NCI-H460 (cell line): ENCODE data around the gene LSAMP. TPM values are rescaled to one million over a fixed set of nuclear protein-coding genes. Genes with fewer than 3 reads are reported as not detected.
"Not testable (repeated sequence)": the region's sequence is repeated elsewhere in the genome, so short reads cannot be mapped to it uniquely, and the experiment has no call there.

Source experiments
- DNase-seq: peaks from one replicate; pipeline ENCODE4 v3.0.0-alpha.2; 2016; ENCODE audit warnings: low read depth; ENCODE audit errors: extremely low read depth
- total RNA-seq: library from RNA; depleted of rRNA; stranded (reverse); fragments of >200 nt; shearing (Covaris generic); gene quantifications from 2 replicates; pipeline ENCODE4 v1.2.3, GENCODE V29; 2014

LSAMP gene
- total RNA-seq, 1 experiment from 2014 or later: 11.5 TPM

DNA sequence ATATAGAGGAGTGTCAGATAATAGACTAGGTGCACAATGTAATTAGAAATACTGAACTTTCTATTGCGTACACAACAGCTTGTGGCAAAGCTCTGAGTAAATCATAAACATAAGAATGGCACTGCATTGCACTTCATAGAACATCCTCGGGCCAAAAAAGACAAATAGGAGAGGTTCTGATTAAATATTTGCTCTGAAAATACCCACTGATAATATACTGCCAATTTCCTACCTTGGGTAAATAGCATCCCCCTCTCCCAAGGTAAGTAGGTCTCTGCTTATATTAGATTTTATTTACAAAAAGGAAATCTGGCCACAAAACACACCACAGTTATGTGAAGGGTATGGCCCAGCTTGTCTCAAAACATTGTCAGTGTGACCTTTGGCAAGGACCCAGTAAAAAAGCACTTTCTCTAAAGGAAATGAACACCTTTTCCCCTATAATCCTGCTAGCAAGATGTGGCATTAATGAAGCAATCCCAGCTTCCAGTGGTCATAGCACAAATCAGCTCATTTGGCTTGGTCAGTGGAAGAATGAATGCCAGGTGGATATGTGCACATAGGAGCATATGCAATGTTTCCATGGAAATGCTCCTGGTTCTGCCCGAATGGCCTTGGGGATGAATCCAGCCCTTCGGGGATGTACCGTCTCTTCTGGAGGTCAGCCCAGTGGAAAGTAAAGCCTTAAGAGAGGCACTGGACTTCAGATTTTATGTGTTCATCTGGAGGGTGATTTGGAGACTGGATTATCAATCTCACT, 315.9 kb downstream of the LSAMP start:
- no peak for DNase-seq

DNA sequence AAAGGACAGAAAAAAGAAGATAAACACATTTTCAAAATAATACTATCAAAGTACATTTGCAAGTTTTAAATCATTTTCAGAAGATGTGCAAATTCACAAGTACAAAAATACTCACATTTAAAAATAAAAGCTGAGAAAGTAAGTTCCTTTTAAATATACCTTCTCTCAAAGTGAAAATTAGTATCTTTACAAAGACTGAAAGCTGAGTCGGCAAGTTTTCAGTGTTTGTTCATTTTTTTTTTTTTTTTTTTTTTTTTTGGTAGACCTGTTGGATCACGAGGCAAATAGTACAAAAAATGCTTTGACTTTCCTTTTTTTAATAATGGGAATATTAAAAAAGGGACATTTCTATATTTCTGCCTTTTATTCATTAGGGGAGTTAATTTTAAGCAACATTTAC, 317.8 kb downstream of the LSAMP start:
- DNase-seq: no peak

DNA sequence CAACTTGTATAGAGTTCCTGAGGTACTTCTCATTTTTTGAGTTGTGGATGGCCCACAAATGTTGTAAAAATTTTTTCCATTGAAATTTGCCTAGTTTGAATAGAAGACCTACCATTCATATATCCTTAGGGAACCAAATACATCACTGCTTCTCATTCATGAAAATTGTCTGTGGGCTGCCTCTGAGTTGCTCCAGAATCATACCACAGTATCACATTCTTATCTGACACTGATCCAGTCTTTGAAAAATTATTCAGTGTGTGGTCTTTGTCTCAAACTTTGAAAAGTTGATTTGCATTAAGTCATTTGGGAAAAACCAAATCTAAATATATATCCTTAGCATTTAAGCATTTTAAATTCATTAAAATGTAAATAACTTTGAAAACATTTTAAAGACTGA, 321.1 kb downstream of the LSAMP start:
- no peak for DNase-seq

DNA sequence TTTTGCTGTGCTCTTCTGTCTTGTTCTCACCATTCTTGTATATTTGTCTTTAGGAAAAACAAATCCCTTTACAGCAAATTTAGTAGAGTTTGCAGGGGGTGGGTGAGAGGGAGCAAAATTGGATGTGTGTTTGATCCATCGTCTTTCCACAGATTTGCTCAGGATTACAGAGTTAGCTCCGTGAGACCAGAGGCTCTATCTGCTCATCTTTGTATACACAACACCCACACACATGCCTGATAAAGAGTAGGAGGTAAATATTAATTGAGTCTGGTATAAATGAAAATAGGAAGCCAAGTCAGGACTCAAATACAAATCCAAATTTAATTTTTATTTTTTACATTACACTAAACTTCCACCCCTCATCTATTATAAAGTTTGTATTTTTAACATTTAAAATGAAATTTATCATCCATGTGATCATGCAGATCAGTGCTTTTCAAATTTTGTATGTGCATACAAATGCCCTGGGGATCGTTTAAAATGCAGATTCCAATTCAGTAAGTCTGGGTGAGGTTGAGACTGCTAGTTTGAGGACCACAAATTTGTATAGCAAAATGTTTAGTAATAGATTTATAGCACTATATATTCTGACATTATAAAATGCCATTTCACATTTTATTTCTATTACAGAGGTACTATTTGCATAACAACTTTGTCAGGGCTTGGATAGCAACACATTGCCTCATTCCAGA, 326.7 kb downstream of the LSAMP start:
- DNase-seq: no peak

DNA sequence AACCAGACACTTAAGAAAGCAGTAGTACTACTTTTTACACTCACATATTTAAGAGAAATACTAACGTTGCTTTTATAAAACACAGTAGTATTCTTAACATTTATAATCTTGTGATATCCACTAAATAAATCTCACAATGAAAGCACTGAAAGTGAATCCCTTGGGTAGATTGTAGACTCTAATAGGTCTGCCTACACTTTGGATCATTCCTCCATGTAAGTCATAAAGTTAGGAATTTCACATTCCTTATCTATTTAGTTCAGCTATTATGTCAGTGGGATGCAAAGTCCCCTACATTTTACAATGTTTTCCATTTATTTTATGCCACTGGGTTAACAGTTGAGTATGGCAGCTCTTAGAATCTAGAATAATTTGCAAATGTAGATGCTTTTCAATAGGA, 330.7 kb downstream of the LSAMP start:
- no peak for DNase-seq

DNA sequence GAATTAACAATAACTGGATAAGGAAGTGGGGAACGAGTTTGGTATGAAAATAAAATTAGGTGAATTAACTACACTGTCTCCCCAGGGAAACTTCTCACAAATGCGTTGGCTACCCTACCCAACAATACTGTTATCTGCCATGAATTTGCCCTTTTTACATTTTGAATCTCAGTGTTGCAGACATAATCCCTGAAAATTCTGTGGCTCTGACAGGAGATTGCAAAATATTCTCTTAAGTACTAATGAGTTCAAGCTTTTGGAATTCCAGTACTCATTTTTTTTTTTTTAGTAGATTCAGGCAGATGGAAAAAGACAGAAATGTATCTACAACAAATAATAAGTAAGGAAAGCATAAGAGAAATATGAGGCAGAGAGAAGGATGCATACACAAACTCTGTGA, 332.6 kb downstream of the LSAMP start:
- DNase-seq: no peak

DNA sequence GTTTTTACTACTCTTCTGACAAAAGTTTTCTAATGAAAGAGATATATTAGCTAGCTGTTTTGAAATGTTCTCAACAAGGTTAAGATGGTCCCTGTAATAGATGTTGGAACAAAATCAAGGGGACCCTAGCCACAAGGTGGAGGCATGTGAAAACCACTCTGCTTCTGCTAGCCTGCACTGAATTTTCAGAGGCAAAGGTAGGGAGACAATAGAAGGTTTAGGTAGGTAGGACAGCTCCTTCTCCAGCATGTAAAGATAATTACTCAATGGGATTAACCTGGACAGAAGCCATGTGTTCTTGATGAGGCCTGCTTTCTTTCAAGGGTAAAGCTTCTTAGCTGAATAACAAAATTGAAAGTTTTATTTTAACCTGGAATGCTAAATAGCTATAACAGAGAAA, 333.5 kb downstream of the LSAMP start:
- DNase-seq: no peak

DNA sequence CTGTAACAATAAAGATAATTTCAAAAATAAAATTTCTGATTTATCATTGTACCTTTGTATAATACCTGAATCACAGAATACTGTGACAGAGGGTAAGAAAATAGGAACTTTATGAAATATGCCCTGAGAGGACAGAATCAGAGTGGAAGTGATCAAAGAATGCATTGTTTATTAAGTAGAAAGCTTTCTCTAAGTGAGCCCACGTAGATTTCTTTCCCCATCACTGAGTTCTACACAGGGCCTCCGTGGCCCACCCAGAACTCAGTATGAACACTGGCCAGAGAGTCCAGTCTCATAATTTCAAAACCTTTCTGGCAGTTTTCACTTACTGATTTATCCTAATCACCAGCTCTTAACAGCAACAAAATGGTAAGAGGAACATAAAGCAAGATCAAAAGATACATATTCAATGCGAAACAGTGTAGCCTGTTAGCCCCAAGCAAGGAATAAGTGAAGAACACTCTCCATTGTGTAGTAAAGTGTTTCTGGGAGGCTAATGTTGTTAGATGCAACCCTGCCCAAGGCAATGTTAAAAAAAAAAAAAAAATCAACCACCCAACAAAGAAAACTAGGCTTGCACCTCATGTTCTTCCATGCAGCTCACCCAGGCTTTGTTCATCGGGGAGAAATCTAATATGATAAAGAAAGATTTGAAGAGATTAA, 341.3 kb downstream of the LSAMP start:
- DNase-seq: no peak

DNA sequence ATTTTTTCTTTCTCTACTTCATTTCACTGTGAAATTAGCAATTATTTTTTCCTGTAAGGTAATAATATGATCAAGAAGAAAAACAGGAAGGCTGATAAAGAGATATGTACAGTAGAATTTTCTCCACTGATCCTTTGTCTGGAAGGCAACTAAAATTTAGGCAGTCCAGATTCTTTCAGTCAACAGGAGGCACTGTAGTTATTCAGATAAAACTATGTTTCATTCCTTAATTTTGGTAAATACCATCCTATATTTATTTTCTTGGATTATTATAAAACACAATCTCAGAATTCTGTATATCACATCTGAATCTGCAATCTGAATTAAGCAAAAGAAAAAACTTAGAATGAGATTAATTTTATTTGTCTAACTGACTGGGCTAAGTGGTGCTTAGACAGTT, 343.2 kb downstream of the LSAMP start:
- DNase-seq: no peak

DNA sequence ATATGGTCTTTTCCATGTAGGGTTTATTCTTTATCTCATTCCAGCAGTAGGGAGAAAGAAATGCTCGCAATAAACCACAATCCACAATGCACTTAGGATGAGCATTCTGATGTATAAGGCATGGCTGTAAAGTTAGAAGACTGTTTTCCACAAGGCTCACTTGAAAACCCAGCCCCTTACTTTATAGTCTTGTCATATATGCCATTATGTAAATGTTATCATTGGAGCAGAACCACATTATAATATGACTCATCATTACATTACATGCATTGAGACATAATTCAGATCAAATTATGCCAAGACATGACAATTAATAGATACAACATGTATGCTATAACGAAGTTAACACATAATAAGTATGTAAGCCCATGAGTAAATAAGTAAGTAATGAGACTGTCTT, 348.1 kb downstream of the LSAMP start:
- DNase-seq: no peak

DNA sequence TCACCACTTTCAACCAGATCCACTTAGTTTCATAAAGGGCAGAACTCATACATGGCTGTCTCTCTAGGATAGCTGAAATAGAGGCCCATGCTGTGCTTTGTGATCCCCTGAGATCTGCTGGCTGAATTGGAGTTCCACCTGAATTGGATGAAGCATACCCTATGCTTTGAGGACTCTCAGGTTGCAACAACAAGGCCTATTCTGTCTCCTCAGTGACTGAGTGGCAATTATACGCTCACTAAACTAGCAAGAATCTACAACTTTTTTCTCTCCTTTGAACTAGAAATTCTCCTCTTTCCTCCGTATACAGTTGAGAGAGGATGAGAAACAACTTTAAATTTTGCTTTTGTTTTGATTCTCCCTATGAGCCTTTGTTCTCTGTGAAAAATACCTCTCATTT, 348.7 kb downstream of the LSAMP start:
- no peak for DNase-seq

DNA sequence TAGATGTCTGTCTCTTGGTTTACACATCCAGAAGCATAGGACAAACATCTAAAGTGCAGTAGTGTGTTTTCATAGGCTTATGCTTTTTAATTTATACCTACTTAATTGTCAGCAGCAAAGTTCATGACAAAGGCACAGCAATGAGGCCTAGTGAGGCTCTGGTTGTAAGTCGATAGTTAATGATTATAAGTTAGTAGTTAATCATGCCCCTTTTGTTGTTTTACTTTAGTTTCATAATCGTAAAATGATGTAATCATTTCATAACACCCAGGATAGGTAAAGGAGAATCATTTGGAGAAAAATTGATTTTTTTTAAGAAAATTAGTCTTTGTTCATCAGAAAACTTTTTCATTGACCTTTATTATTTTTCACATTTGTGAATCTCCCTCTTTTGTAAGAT, 351.9 kb downstream of the LSAMP start:
- DNase-seq: no peak

DNA sequence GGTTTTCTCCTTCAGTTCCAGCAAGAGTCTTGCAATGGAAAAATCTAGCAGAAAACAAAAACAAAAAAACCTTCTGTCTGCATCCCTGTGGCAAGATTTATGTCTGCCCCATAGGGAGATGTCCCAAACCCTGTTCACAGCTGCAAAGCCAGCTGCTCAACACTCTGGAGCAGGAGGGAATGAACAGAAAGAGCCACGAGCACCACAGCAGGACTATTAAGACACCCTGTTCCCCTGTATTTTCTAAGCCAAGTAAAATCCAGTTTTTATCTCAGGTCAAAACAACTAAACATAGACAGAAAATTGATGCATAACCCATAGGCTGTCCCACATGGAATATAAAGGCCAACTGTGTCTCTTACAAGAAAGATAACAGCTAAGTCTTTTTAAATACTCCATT, 357.9 kb downstream of the LSAMP start:
- no peak for DNase-seq

DNA sequence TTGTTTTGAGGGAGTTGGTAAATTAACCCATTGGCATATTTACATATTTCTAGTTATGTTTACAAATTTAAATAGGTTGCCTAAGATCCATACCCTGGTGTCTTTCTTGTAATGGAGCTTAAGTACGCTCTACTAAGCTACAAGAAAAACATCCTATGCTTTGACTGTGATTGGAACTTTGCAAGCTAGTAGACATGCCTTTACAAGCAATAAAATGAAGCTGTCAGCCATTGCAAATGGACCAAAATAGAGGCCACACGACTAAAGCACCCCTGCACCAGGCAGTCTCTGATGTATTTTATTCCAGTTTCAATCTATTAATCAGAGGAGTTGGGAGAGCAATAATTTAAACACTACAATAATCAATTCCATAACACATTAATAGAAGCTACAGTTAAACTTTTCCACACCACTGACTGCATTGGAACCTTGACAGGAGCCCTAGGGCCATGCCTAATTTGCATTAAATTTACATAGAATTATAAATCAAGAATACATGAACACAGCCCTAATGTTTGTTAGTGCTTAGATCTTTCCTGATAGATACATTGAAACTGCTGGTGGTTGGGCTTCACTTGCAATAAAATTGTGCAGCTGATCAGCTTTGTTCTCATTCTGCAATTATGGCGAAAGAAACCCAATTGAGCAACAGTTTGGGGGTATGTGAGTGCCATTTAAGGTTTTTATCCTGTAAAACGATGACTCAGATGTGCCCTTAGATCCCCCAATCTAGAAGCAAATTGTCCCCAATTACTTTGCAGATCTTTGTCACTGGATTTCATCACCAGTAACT, 360.1 kb downstream of the LSAMP start:
- no peak for DNase-seq

DNA sequence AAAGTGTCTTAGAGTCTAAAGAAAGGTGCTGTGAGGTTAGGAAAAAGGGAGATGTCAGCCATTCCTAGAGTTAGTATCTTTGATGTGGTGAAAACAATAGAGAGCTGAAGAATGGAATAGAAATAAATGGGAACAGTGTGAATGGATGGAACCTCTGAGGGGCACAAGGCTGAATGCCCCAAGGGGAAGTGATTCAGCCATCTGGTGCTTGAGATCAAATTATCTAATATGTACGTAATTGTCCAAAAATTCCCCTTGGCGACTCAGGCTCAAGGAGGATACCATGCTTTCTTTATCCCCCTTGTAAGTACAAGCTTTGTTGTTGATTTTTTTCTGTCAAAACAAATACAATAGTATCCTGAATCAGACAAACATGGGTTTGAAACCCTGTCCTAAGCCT, 361.6 kb downstream of the LSAMP start:
- no peak for DNase-seq

DNA sequence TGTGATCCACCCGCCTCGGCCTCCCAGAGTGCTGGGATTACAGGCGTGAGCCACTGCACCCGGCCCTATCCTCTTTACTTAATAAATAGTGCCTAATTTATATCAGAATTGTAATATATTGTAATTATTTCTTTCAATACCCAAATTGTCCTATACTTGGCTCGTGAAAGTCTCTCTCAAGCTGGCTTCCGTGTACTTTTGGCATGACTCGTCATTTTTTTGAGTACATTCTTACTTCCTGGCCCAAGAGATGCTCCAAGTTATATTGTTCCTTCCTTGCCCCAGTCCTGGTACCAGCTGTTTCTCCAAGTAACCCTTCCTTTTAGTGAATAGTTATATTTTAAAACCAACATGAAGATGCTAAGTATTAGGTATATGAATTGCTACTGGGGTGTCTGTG, 366.7 kb downstream of the LSAMP start:
- no peak for DNase-seq

DNA sequence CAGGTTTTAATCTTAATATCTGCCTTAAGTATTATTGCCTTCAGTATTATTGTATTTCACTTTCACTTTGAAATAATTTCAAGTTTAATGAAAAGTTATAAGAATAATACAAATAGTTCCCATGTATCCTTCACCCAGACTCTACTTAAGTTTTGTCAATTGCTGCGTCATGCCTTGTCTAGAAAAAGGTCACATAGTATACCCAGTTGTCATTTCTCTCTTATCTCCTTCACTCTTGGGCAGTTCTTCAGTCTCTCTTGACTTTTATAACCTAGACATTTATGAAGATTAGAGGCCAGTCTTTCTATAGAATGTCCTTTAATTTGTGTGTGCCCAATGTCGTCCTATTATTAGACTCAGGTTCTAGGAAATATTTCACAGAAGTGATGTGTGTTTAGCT, 367.7 kb downstream of the LSAMP start:
- DNase-seq: no peak

DNA sequence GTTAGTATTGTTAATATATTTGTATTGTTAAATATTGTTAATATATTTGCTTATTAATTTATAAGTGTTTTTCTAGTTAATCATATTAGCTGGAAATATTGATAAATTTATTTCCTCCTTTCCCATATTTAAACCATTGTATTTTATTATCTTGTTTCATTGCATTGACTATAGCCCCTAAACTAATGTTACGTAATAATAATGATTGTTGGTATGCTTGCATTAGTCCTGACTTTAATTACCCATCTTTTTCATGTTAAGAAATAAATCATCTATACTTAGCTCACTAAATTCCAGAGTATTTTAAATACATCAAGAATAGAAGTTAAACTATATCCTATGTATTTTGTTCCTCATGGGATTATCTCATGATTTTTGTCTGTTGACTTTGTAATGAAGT, 368.2 kb downstream of the LSAMP start:
- no peak for DNase-seq

DNA sequence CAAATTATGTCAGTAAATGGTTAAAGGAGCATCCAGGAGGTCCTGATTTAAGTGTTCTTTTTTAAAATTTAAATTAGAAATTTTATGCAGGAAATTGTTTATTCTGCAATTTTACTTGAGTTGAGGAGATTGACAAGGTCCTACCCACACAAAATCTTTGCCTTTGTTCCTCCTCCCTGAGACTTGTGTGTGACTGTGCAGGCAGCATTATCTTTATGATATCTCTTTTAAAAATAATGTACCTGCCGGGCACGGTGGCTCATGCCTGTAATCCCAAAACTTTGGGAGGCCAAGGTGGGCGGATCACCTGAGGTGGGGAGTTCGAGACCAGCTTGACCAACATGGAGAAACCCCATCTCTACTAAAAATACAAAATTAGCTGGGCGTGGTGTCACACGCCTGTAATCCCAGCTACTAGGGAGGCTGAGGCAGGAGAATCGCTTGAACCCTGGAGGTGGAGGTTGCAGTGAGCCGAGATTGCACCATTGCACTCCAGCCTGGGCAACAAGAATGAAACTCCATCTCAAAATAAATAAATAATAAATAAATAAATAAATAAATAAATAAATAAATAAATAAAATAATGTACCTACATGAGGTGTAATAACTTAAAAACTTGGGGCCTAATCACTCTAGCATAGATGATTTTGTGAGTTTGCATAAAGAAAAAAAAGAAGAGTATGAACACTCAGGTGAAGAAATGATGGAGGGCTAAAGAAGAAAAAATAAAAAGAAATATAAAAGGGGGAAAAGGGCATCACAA, 374.6 kb downstream of the LSAMP start:
- not testable (repeated sequence) for DNase-seq

DNA sequence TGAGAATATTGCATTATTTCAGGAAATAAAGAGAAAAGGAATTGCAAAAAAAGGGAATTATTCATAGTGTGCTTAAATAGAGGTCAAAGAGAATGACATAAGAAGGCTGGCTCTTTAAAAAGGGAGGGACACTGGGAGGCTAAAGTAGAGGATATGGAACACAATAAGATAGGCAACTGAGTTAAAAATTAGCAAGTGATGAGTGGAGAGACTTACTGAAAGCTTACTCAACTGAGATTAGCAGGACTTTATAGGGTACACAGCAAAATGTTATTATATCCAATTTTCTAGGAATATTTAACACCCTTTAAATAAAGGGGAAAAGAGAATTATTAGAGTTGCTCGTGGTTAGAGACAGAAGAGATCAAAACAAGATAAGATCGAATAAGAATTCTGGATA, 375.2 kb downstream of the LSAMP start:
- DNase-seq: no peak
